D721Med (cell line): ENCODE data around the gene PHYHIPL.

ENCODE experiments used
- DNase-seq: peaks from one replicate; pipeline ENCODE4 v3.0.0; 2011; ENCODE audit warnings: low spot score; ENCODE audit not compliant: insufficient read length
- FAIRE-seq: peaks from 2 replicates; lab custom pipeline; 2011; peaks lifted over from hg19 to GRCh38; lab: Jason Lieb, UNC
- CTCF ChIP-seq: IDR thresholded peaks from 2 replicates; pipeline ENCODE4 v1.5.1; 2012; ENCODE audit warnings: mild to moderate bottlenecking, control low read depth; ENCODE audit not compliant: insufficient read depth; ENCODE audit errors: missing control alignments

PHYHIPL gene

GRCh38 chr10:59180689-59181270 is 4.3 kb downstream of the PHYHIPL start:
- no peak for TF ChIP-seq CTCF
- DNase-seq (no peak), FAIRE-seq (peak; percentile 85)

DNA sequence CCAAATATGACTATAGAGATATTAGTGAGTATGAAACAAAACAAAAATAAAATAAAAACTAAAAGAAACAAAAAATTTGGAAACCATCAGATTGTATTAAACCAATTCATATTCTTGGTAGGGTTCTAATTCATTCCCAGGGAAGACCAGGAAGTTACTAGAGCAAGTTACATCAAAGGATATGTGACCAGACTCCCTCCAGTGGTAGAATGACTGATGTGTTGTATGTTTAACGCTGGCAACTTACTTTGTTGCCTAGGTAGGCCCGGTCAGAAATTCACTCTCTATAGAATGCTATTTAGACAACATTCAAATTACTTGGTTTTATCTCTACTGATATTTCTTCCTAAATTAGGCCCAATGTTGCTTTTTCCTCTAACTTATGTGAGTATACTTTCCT is 5.2 kb downstream of the PHYHIPL start:
- peak; percentile 64 for TF ChIP-seq CTCF
- FAIRE-seq (peak; percentile 94), DNase-seq (peak; percentile 29)

GRCh38 chr10:59190332-59190731 is 13.9 kb downstream of the PHYHIPL start:
- DNase-seq (no peak), FAIRE-seq (peak; percentile 38)
- TF ChIP-seq CTCF: no peak

DNA sequence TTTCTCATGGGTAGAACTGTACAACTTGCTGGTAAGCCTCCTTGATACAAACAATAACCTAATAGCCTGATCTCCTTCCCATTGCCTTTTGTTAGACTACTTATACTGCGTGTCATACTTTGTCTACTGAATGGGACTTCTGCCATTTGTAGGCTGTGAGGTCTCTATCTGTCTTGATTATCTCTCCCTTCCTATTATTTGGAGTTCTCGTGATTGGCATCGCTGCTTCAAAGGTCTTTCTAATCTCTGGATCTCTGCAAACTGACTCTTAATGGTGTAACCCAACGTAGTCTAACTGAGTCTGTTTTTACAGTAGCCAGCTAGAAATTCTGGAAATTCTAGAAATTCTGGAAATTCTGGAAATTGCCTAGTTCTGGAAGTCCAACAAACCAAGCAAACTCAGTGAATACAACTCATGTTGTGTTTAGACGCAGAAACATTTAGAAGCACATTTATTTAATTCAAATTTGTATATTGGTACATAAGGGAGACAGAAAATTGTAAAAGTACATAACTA is 29.8 kb downstream of the PHYHIPL start:
- no peak for FAIRE-seq
- TF ChIP-seq CTCF: no peak
- DNase-seq: no peak

DNA sequence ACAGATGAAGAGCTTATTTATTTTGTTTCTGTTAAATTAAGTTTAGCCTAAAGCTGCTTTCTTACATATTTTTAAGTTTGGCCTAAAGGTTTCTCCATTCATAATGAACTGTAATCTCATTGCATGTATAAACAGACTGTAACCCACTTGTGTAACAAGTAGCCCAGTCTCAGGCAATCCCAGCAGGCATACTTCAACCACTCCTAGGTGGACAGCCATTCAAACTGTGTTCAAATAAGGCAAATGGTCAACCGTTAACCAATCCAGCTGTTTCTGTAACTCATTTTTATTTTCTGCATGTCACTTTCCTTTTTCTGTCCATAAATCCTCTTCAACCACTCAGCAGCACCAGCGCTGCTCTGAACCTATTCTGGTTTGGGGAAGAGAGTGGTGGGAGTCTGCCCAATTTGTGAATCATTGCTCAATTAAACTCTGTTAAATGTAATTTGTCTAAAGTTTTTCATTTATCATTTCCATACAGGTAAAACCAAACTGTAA is 35.9 kb downstream of the PHYHIPL start:
- FAIRE-seq (no peak), DNase-seq (no peak)
- TF ChIP-seq CTCF: no peak

- TF ChIP-seq CTCF: no peak
- FAIRE-seq (no peak), DNase-seq (no peak)
Measured at GRCh38 chr10:59214160-59214559, 37.7 kb downstream of the PHYHIPL start.

DNA sequence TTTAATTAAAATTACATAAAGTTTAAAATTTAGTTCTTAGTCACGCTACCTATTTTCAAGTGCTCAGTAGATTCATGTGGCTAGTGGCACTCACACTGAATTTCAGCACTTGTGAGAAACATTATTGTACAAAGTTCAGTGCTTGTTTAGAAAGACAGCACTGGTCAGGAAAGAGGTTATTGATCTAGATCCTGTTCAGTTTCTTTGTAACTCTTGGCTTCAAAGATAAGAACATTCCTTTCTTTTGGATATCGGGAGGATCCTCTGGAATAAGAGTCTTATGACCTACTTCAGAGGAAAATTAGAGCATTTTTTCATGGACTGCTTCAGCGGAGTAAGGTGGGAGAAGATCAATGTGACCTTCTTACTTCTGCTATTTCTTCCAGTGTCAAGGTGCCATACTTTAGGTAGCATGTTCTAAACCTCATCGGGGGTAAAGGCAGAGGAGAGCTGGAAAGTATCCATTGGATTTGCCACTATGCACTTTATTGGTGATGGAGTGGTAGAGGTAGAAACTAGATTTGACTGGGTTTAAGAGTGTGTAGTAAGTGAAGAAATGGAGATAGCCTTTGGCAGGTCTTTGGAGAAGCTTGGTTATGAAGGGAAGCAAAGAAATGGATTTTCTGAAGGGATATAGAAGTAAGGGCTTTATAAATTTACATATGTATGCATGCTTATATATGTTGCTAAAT is 39.9 kb downstream of the PHYHIPL start:
- FAIRE-seq (peak; percentile 21), DNase-seq (no peak)
- no peak for TF ChIP-seq CTCF
